Stimulated activated CD8-positive, alpha-beta memory T cell treated with anti-CD3 and anti-CD28 coated beads, Interleukin-2, amount 100 ng/mL, for 1 hour (primary cell): ENCODE results near the gene RASSF7.
A peak's percentile ranks its signal among the peaks of the same experiment; 100 is the strongest.

Experiments used
- DNase-seq, 2 donors: peaks; one replicate each; pipeline ENCODE4 v3.0.0-alpha.2; 2020; ENCODE audit warnings: low read depth in 2 of 2

The RASSF7 gene

GRCh38 chr11:551596-551995 lies 9.2 kb upstream of the RASSF7 start:
- DNase-seq = no peak

- no peak for DNase-seq
These were observed 7.4 kb upstream of the RASSF7 start for GRCh38 chr11:553083-553987.

- no peak for DNase-seq
These were observed 6.8 kb upstream of the RASSF7 start for GRCh38 chr11:553988-554340.

GRCh38 chr11:554428-555226 lies 6.1 kb upstream of the RASSF7 start:
- peak in 1 of 2 donors; percentile 66 for DNase-seq

GRCh38 chr11:555227-555779 lies 5.5 kb upstream of the RASSF7 start:
- no peak for DNase-seq

DNA sequence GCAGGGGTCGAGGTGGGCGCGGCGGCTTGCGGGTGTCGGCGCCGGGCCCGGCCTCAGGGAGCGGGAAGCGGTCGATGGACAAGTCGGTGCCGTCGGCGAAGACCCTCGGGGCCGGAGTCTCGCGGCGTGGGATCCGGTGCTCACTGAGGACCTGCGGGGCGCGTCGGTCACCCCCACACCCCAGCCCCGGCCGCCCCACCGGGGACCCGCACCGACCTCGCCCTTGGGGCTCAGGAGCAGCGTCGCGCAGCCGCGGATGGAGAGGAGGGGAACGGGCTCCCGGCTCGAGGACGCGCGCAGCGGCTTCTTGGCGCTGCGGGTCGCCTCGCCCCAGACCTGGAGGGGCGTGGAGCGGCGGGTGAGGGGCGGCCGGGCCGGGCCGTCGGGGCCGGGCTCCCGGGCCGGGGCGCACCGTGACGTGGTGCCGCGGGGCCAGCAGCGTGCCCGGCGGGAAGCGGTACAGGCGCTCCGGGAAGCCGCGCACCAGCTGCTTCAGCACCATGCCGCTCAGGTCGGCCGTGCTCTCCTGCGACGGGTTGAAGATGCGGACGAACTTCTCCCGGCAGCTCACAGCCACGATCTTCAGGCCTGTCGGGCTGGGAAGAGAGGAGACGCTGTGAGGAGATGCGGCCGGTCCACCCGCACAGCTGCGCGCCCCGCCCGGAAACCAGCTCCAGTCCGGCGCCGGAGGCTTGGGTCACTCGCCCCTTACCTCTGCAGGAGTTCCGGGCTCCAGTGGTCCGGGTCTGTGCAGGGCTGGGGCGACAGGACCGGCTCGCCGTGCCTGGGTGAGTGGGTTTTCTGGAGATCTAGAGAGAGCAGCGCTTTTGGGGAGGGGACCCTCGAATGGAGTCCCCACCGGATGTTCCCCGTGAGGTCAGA lies 4.7 kb upstream of the RASSF7 start:
- no peak for DNase-seq

- DNase-seq = no peak
These were observed 4.0 kb upstream of the RASSF7 start for GRCh38 chr11:556662-557256.

GRCh38 chr11:557328-558132 lies 3.2 kb upstream of the RASSF7 start:
- DNase-seq = no peak

GRCh38 chr11:558503-558902 lies 2.3 kb upstream of the RASSF7 start:
- no peak for DNase-seq

- no peak for DNase-seq
These were observed 1.6 kb upstream of the RASSF7 start for GRCh38 chr11:559020-559620.

DNA sequence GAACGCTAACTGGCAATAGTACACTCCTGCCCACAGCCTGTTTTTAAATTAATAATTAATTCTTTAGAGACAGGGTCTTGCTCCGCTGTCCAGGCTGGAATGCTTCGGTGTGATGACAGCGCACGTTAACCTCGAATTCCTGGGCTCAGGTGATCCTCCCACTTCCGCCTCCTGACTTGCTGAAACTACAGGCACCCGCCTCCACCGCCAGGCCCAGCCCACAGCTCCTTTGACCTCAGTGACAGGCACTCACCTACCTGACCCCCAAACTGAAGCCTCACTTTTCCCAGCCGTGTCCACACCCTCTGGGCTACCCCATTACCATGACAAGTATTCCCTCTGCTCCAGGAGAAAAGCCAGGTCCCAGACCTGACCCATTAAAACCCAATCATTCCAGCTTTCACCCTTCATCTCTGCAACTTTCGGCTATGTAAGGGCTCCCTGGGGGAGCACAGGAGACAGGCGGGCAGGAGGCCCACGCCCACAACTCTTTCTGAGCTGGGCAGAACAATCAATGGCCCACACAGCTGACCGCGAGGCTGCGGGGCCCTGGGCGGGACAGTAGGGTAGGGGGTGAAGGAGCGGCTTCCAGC lies 962 bp upstream of the RASSF7 start:
- DNase-seq = no peak

DNA sequence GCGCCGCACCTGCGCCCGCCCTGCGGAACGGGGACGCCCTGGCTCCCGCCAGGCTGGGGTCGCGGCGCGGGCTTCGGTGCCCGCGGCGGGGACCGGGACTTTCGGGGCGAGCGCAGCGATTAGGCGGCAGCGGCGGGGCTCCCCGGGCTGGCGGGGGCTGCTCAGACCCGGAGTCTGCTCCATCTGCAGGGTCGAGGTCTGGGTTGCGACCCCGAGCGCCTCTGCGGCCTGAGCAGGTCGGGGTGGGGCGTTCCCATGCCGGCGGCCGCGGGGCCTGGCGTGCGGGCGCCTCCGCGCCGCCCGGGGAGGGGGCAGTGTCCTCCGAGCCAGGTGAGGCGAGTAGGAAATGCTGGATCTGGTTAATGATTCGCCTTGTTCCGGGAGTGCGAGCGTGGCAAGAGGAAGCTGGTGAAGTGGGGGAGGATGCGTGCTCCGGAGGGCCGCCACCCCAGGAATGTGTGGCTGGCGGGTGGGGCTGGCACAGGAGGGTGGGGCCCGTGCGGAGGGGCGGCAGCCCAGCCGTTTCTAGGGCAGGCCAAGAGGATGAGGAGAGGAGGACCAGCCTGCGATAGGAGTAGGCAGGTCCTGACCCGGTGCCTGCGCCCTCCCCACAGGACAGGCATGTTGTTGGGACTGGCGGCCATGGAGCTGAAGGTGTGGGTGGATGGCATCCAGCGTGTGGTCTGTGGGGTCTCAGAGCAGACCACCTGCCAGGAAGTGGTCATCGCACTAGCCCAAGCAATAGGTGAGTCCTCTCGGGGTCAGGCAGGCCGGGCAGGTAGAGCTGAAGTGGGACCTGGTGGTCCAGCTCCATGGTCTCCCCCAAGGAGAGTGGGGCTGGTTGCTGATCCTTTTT lies 606 bp downstream of the RASSF7 start:
- DNase-seq = no peak

DNA sequence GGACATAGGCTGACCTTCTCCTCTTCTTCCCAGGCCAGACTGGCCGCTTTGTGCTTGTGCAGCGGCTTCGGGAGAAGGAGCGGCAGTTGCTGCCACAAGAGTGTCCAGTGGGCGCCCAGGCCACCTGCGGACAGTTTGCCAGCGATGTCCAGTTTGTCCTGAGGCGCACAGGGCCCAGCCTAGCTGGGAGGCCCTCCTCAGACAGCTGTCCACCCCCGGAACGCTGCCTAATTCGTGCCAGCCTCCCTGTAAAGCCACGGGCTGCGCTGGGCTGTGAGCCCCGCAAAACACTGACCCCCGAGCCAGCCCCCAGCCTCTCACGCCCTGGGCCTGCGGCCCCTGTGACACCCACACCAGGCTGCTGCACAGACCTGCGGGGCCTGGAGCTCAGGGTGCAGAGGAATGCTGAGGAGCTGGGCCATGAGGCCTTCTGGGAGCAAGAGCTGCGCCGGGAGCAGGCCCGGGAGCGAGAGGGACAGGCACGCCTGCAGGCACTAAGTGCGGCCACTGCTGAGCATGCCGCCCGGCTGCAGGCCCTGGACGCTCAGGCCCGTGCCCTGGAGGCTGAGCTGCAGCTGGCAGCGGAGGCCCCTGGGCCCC lies 1.4 kb downstream of the RASSF7 start:
- DNase-seq = no peak

GRCh38 chr11:563066-563811 lies 2.5 kb downstream of the RASSF7 start:
- DNase-seq = no peak

DNA sequence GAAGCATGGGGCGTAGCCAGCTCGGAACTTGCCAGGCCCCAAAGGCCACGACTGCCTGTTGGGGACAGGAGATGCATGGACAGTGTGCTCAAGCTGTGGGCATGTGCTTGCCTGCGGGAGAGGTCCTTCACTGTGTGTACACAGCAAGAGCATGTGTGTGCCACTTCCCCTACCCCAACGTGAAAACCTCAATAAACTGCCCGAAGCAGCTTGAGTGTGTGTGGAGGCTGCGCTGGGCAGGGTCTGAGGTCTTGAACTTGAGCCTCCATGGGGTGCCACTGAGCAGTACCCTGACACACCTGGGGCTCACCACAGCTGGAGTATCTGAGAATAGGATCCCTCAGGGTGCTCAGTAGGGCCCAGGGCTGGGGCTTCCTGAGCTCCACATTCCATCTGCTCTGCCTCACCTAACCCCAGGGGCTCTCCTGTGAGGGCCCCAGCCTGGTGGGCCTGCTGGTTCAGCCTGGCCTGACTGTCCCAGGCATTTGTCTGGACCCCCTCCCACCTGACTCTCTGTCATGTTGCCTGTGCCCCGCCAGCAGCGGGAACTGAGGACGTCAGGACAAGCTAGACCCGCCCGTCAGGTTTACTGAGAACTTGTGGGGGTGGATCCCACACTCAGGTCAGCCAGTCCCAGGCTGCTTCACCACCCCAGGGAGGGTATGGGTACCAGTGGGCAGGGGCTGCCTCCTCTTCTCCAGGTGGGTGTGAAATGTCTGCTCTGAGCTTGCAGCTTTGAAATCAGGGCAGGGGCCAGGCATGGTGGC lies 3.2 kb downstream of the RASSF7 start:
- no peak for DNase-seq

DNA sequence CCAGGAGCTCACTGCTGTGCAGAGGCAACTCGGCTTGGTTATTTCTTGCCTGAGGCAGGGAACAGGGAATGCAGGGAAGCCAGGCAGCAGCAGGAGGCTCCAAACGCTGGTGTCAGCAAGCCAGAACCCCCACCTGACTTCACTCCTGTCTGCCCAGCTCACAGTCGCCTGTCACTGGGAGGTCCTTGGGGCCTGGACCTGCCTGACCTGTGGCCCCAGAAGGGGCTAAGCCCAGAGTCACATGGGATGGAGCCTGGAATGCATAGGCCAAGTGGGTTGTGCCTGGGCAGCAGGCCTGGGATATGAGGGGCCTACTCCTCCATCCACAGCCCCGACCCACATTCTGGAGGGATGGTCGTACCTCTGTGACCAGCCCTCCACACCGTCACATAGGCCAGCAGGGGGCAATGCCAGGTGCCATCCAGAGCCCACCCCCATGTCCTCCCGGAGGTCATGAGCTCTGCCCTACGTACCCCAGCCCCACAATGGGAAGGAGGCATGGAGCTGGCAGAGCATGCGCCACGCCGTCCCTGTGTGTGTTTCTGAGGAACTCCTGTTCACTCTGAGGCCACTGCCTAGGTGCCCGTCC lies 5.2 kb downstream of the RASSF7 start:
- DNase-seq = no peak
